ENCODE data around the gene SERPINC1.
"Not testable (repeated sequence)": the region's sequence is repeated elsewhere in the genome, so short reads cannot be mapped to it uniquely, and the experiment has no call there.

The SERPINC1 gene

GRCh38 chr1:173863224-173864161 lies 53.6 kb downstream of the SERPINC1 start:
- no peak for DNase-seq (ENCODE audit: low read depth in 2 of 2)

DNA sequence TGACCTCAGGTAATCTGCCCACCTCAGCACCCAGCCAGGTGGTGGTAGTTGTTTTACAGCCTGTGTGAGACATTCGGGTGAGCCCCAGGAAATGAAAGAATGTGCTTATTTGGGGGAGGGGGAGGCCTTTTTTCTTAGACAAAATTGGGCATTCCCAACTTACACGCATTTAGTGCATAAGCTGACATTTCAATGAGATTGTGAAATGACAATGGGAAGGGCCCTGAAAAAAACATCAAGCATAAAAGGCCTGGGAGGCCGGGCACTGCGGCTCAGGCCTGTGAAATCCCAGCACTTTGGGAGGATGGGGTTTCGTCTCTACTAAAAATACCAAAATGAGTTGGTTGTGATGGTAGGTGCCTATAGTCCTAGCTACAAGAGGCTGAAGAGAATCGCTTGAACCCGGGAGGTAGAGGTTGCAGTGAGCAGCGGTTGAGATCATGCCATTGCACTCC lies 54.3 kb downstream of the SERPINC1 start:
- DNase-seq (ENCODE audit: low read depth in 2 of 2) = no peak

- not testable (repeated sequence) for DNase-seq (ENCODE audit: low read depth in 2 of 2)
Measured at GRCh38 chr1:173862146-173862768, 54.9 kb downstream of the SERPINC1 start.

DNA sequence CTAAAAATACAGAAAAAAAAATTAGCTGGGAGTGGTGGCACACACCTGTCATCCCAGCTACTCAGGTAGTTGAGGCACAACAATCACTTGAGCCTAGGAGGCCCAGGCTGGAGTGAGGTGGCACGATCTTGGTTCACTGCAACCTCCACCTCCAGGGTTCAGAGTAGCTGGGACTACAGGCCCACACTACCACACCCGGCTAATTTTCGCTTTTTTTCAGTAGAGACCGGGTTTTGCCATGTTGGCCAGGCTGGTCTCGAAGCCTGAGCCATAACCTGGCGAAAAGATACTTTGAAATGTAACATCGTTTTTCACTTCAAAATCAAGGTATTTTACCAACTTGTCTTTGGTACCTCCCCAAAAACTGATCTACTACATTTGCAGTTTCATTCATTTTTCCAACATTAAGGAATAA lies 55.4 kb downstream of the SERPINC1 start:
- no peak for DNase-seq (ENCODE audit: low read depth in 2 of 2)

GRCh38 chr1:173860065-173860464 lies 57.1 kb downstream of the SERPINC1 start:
- no peak for DNase-seq (ENCODE audit: low read depth in 2 of 2)

DNA sequence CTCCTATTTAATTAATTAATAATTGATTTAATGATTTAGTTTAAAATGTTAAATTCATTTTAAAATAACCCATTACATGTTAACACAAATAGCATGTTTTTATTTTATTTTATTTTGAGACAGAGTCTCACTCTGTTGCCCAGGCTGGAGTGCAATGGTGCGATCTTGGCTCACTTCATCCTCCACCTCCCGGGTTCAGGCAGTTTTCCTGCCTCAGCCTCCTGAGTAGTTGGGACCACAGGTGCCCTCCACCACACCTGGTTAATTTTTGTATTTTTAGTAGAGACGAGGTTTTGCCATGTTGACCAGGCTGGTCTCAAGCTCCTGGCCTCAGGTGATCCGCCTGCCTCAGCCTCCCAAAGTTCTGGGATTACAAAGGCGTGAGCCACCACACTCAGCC lies 57.6 kb downstream of the SERPINC1 start:
- not testable (repeated sequence) for DNase-seq (ENCODE audit: low read depth in 2 of 2)

DNA sequence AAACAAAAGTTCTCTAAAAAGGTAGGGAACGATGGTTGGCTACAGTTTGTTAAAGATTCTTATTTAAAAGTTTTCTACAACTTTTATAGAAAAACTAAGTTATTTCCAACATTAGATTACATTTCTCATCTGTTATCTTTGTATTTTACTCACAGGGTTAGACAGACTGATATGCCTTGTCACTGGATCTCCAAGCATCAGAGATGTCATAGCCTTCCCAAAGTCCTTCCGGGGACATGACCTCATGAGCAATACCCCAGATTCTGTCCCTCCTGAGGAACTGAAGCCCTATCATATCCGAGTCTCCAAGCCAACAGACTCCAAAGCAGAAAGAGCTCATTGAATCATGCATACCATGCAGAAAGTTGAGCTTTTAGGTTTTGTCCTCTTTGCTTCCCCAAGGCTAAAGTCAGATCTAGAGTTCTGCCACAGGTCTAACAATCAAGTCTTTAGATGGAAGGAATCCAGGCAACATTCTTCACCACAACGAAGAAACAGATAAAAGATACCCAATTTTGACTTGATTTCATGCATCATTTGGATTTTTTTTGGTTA lies 59.7 kb downstream of the SERPINC1 start:
- no peak for DNase-seq (ENCODE audit: low read depth in 2 of 2)

- no peak for DNase-seq (ENCODE audit: low read depth in 2 of 2)
Measured at GRCh38 chr1:173856903-173857302, 60.2 kb downstream of the SERPINC1 start.

GRCh38 chr1:173856014-173856413 lies 61.1 kb downstream of the SERPINC1 start:
- no peak for DNase-seq (ENCODE audit: low read depth in 2 of 2)

All from stimulated activated CD8-positive, alpha-beta memory T cell treated with anti-CD3 and anti-CD28 coated beads, Interleukin-7, amount 100 ng/mL, for 4 hours (primary cell).